IMR-90 (cell line): ENCODE data around the gene ABCA9. TPM values are rescaled to one million over a fixed set of nuclear protein-coding genes. Genes with fewer than 3 reads are reported as not detected.

ENCODE experiments used
- ATAC-seq: fragments of 200-7000 bp; cut with Tn5 transposase; 2 replicates; pipeline ENCODE4 v1.9.1; 2020; ENCODE audit warnings: low read depth, mild to moderate bottlenecking, moderate library complexity
- BruUV-seq: library from RNA; stranded (reverse); fragments of 400-500 nt; replicated peaks from 2 replicates; lab custom pipeline; 2021; lab: Mats Ljungman, UMichigan
- CTCF ChIA-PET: fragments of 300-600 bp; formaldehyde crosslinking; extraction: SDS; loops from one replicate; lab custom pipeline; 2021; ENCODE audit warnings: antibody characterized with exemption; lab: Yijun Ruan, JAX
- POLR2A ChIA-PET: fragments of 300-600 bp; sonication (Branson Sonifier 250); formaldehyde crosslinking; loops from one replicate; lab custom pipeline; 2022; ENCODE audit warnings: antibody characterized with exemption; ENCODE audit not compliant: unreplicated experiment; lab: Charles Lee
- DNase-seq: peaks from one replicate; pipeline ENCODE4 v3.0.0; 2013
- H2AFZ ChIP-seq: replicated peaks from 2 replicates; pipeline ENCODE3; 2013; ENCODE audit warnings: low read length, mild to moderate bottlenecking; ENCODE audit not compliant: poor library complexity
- H2AK5ac ChIP-seq: 2 replicates; pipeline ENCODE4 v1.6.1; 2013; ENCODE audit warnings: low read depth, low read length, inconsistent platforms
- H2AK9ac ChIP-seq: replicated peaks from 2 replicates; pipeline ENCODE3; 2013; ENCODE audit warnings: mild to moderate bottlenecking, low read depth, low read length, moderate library complexity; ENCODE audit not compliant: poor library complexity
- H2BK120ac ChIP-seq: 2 replicates; pipeline ENCODE4 v1.6.1; 2013; ENCODE audit warnings: low read depth, low read length, inconsistent platforms
- H2BK15ac ChIP-seq: 3 replicates; pipeline ENCODE4 v1.6.1; 2013; ENCODE audit warnings: low read depth, low read length, inconsistent platforms
- H2BK20ac ChIP-seq: 2 replicates; pipeline ENCODE4 v1.6.1; 2013; ENCODE audit warnings: low read depth, mild to moderate bottlenecking, inconsistent platforms, low read length, moderate library complexity
- H2BK5ac ChIP-seq: 2 replicates; pipeline ENCODE4 v1.6.1; 2013; ENCODE audit warnings: mild to moderate bottlenecking, low read depth, low read length, inconsistent platforms; ENCODE audit not compliant: poor library complexity, severe bottlenecking
- H3K14ac ChIP-seq: replicated peaks from 2 replicates; pipeline ENCODE4 v1.6.1; 2013; ENCODE audit warnings: low read depth, low read length, inconsistent platforms
- H3K18ac ChIP-seq: 2 replicates; pipeline ENCODE4 v1.6.1; 2013; ENCODE audit warnings: low read depth, low read length, control low read depth
- H3K23ac ChIP-seq: 2 replicates; pipeline ENCODE4 v1.6.1; 2013; ENCODE audit warnings: low read depth, low read length, inconsistent platforms
- H3K27ac ChIP-seq: 2 replicates; pipeline ENCODE4 v1.5.1; 2013; ENCODE audit warnings: mild to moderate bottlenecking, control low read depth, low read length; ENCODE audit not compliant: insufficient read depth
- H3K27me3 ChIP-seq: 2 replicates; pipeline ENCODE4 v1.6.1; 2013; ENCODE audit warnings: low read length; ENCODE audit not compliant: control insufficient read depth, insufficient read depth
- H3K36me3 ChIP-seq: 2 replicates; pipeline ENCODE4 v1.6.1; 2013; ENCODE audit warnings: low read length, mixed read lengths; ENCODE audit not compliant: control insufficient read depth, insufficient read depth
- H3K4ac ChIP-seq: 2 replicates; pipeline ENCODE4 v1.6.1; 2013; ENCODE audit warnings: low read depth, low read length, inconsistent platforms
- H3K4me1 ChIP-seq: 2 replicates; pipeline ENCODE4 v1.6.1; 2013; ENCODE audit warnings: low read length, mixed read lengths; ENCODE audit not compliant: control insufficient read depth, insufficient read depth
- H3K4me2 ChIP-seq: 2 replicates; pipeline ENCODE4 v1.6.1; 2013; ENCODE audit warnings: low read depth, mild to moderate bottlenecking, control low read depth, low read length, moderate library complexity
- H3K4me3 ChIP-seq: 2 replicates; pipeline ENCODE4 v1.5.1; 2013; ENCODE audit warnings: low read depth, mild to moderate bottlenecking, control low read depth, low read length, moderate library complexity; ENCODE audit not compliant: insufficient read depth
- H3K56ac ChIP-seq: 2 replicates; pipeline ENCODE4 v1.6.1; 2013; ENCODE audit warnings: low read length, inconsistent platforms; ENCODE audit not compliant: insufficient read depth; ENCODE audit errors: extremely low read depth
- H3K79me1 ChIP-seq, 2 experiments: 2 replicates each; pipeline ENCODE4 v1.6.1; 2013; ENCODE audit warnings: low read length in 2 of 2, inconsistent platforms in 1 of 2, low read depth in 1 of 2
- H3K9ac ChIP-seq: 2 replicates; pipeline ENCODE4 v1.6.1; 2013; ENCODE audit warnings: low read depth, low read length, control low read depth
- H3K9me1 ChIP-seq: 2 replicates; pipeline ENCODE4 v1.6.1; 2013; ENCODE audit warnings: low read length, inconsistent platforms; ENCODE audit not compliant: insufficient read depth
- H3K9me3 ChIP-seq: 2 replicates; pipeline ENCODE4 v1.6.1; 2013; ENCODE audit warnings: low read length; ENCODE audit not compliant: control insufficient read depth, insufficient read depth
- H4K20me1 ChIP-seq: 2 replicates; pipeline ENCODE4 v1.6.1; 2013; ENCODE audit warnings: low read length, inconsistent platforms; ENCODE audit not compliant: insufficient read depth
- H4K5ac ChIP-seq: 2 replicates; pipeline ENCODE4 v1.6.1; 2013; ENCODE audit warnings: mild to moderate bottlenecking, low read depth, low read length, control low read depth
- H4K8ac ChIP-seq, 2 experiments: 2 replicates each; pipeline ENCODE4 v1.6.1; 2013; ENCODE audit warnings: low read depth in 2 of 2, low read length in 2 of 2, control low read depth in 1 of 2, inconsistent platforms in 1 of 2
- H4K91ac ChIP-seq: 2 replicates; pipeline ENCODE4 v1.6.1; 2013; ENCODE audit warnings: low read depth, low read length, inconsistent platforms; ENCODE audit not compliant: insufficient read depth
- BHLHE40 ChIP-seq: fragments of 150-350 bp; IDR thresholded peaks from 2 replicates; pipeline ENCODE4 v1.6.1; 2016; ENCODE audit warnings: mild to moderate bottlenecking, low read depth, low read length
- CHD1 ChIP-seq: IDR thresholded peaks from 2 replicates; pipeline ENCODE4 v1.6.1; 2012; ENCODE audit warnings: low read depth, low read length, improper control_type of control experiment
- FOS ChIP-seq: fragments of 150-350 bp; IDR thresholded peaks from 2 replicates; pipeline ENCODE4 v1.6.1; 2016; ENCODE audit warnings: low read depth, low read length
- MAFK ChIP-seq: IDR thresholded peaks from 2 replicates; pipeline ENCODE4 v1.6.1; 2012; ENCODE audit warnings: low read depth, low read length, improper control_type of control experiment
- MAZ ChIP-seq: IDR thresholded peaks from 2 replicates; pipeline ENCODE4 v1.6.1; 2012; ENCODE audit warnings: low read depth, mild to moderate bottlenecking, low read length, improper control_type of control experiment, moderate library complexity, borderline replicate concordance
- MXI1 ChIP-seq: IDR thresholded peaks from 2 replicates; pipeline ENCODE4 v1.6.1; 2012; ENCODE audit warnings: low read depth, mild to moderate bottlenecking, low read length, moderate library complexity, borderline replicate concordance
- RAD21 ChIP-seq: IDR thresholded peaks from 2 replicates; pipeline ENCODE4 v1.6.1; 2012; ENCODE audit warnings: low read length, improper control_type of control experiment
- RCOR1 ChIP-seq: IDR thresholded peaks from 2 replicates; pipeline ENCODE4 v1.6.1; 2012; ENCODE audit warnings: mild to moderate bottlenecking, low read length, improper control_type of control experiment; ENCODE audit not compliant: insufficient replicate concordance
- RFX5 ChIP-seq: IDR thresholded peaks from 2 replicates; pipeline ENCODE4 v1.8.0; 2012; ENCODE audit warnings: low read depth, mild to moderate bottlenecking, low read length, moderate library complexity
- SMC3 ChIP-seq: fragments of 150-350 bp; IDR thresholded peaks from 2 replicates; pipeline ENCODE4 v1.6.1; 2016; ENCODE audit warnings: low read depth, mild to moderate bottlenecking, antibody characterized with exemption, low read length, moderate library complexity
- USF2 ChIP-seq: fragments of 150-350 bp; IDR thresholded peaks from 2 replicates; pipeline ENCODE4 v1.6.1; 2017; ENCODE audit warnings: mild to moderate bottlenecking, antibody characterized with exemption, low read length, low read depth
- WGBS, 2 experiments: methylation state at CpG; one replicate each; pipeline versions ENCODE4 v1.1.5 to v1.1.7; 2013; ENCODE audit warnings: missing lambda C conversion rate in 2 of 2; ENCODE audit not compliant: insufficient read length in 1 of 2; ENCODE audit errors: extremely low coverage in 2 of 2; 5-methylcytosine and 5-hydroxymethylcytosine counted together
- dilution Hi-C: fragments of 300-500 bp; cut with HindIII; formaldehyde crosslinking; loops from one replicate; pipeline ENCODE4 v1.14.3; 2018; ENCODE audit warnings: low sequenced_read_pairs; ENCODE audit not compliant: unreplicated experiment
- in situ Hi-C: fragments of 300-500 bp; cut with MboI; formaldehyde crosslinking; loops from 3 replicates; pipeline ENCODE4 v1.14.3; 2019; ENCODE audit warnings: low sequenced_read_pairs, inconsistent platforms, mixed read lengths
- intact Hi-C: fragments of 100-400 bp; cut with micrococcal nuclease; formaldehyde crosslinking; loops from 2 replicates; pipeline ENCODE4 v1.10.0; 2022
- polyA plus RNA-seq, 3 experiments: library from polyadenylated mRNA; depleted of rRNA; stranded (reverse); fragments of >200 nt; gene quantifications; 2 replicates each; pipeline ENCODE4 v1.2.3, GENCODE V29; 2012; ENCODE audit warnings: low replicate concordance in 1 of 3
- total RNA-seq: library from RNA; depleted of rRNA; stranded (reverse); fragments of >200 nt; gene quantifications from 2 replicates; pipeline ENCODE4 v1.2.3, GENCODE V29; 2012

Gene ABCA9
- total and polyA plus RNA-seq, 2 of the 4 experiments (the other 2 are of a cell fraction), result under 0.01 TPM; not detected in 1

- CTCF ChIA-PET, result no interaction called here
Measured at GRCh38 chr17:69088643-69089200, 28.0 kb upstream of the ABCA9 start.

More at GRCh38 chr17:69088643-69089200, 28.0 kb upstream of the ABCA9 start:
- ATAC-seq (no peak), DNase-seq (no peak)
- H2BK120ac ChIP-seq, result no peak overlapping the region
- H3K23ac ChIP-seq, result no peak overlapping the region
- no peaks in the 10 kb centered on the region for H3K4me1 ChIP-seq
- H3K27ac ChIP-seq, result no peak overlapping the region
- no peak overlapping the region for H4K91ac ChIP-seq
- H3K56ac ChIP-seq, result no peak overlapping the region
- H3K27me3 ChIP-seq, result no peaks in the 10 kb centered on the region
- dilution Hi-C loops, result no loop called here
- H3K9me1 ChIP-seq, result no peaks in the 10 kb centered on the region
- no peak overlapping the region for H3K18ac ChIP-seq
- H3K36me3 ChIP-seq, result no peaks in the 10 kb centered on the region
- intact Hi-C loops, result no loop called here
- TF ChIP-seq SMC3 (no peak), RFX5 (no peak), MAFK (no peak), RAD21 (no peak), FOS (no peak), MAZ (no peak), MXI1 (no peak), RCOR1 (no peak), CHD1 (no peak), USF2 (no peak), BHLHE40 (no peak)
- no peak overlapping the region for H3K14ac ChIP-seq
- no peak overlapping the region for H3K4ac ChIP-seq
- no peak overlapping the region for H2AK5ac ChIP-seq
- no peaks in the 10 kb centered on the region for H4K20me1 ChIP-seq
- no peak overlapping the region for H2BK5ac ChIP-seq
- no peak overlapping the region for H4K5ac ChIP-seq
- no peak overlapping the region for H4K8ac ChIP-seq
- no peak overlapping the region for H2BK20ac ChIP-seq
- H3K79me1 ChIP-seq, result no peaks in the 10 kb centered on the region
- no peak overlapping the region for H3K4me3 ChIP-seq
- H2BK15ac ChIP-seq, result no peak overlapping the region
- in situ Hi-C loops, result no loop called here
- no peaks in the 10 kb centered on the region for H3K9me3 ChIP-seq
- H2AK9ac ChIP-seq, result no peak overlapping the region
- no peak overlapping the region for H3K4me2 ChIP-seq
- BruUV-seq, result no TSS peak
- POLR2A ChIA-PET, result no interaction called here
- WGBS, 2 experiments, result 37% methylated on average over 2 of the region's 4 CpGs; no CpG with 5 or more reads in 1 of the 2 experiments
- H3K9ac ChIP-seq, result no peak overlapping the region
- H2AFZ ChIP-seq, result no peak overlapping the region
